GM23338 (cell line): ENCODE data around the gene CYP19A1. TPM values are rescaled to one million over a fixed set of nuclear protein-coding genes. Genes with fewer than 3 reads are reported as not detected.

Source experiments
- ATAC-seq: fragments of 200-7000 bp; cut with Tn5 transposase; 3 replicates; pipeline ENCODE4 v1.9.1; 2020
- DNase-seq: peaks from one replicate; pipeline ENCODE4 v3.0.0-alpha.2; 2015; ENCODE audit warnings: low spot score
- H2AFZ ChIP-seq: fragments of 200-600 bp; sonication (generic); 2 replicates; pipeline ENCODE4 v1.8.0; 2016; ENCODE audit warnings: antibody characterized with exemption, mild to moderate bottlenecking, moderate library complexity
- H3F3A ChIP-seq: fragments of 200-600 bp; sonication (generic); replicated peaks from 2 replicates; pipeline ENCODE4 v1.8.0; 2017; ENCODE audit warnings: antibody characterized with exemption, mixed run types, low read depth
- H3K27ac ChIP-seq: fragments of 200-600 bp; sonication (generic); 2 replicates; pipeline ENCODE4 v1.6.1; 2016; ENCODE audit warnings: low read depth
- H3K27me3 ChIP-seq: fragments of 200-600 bp; sonication (generic); 2 replicates; pipeline ENCODE4 v1.8.0; 2016; ENCODE audit warnings: mild to moderate bottlenecking, mixed run types, moderate library complexity; ENCODE audit not compliant: insufficient read depth
- H3K36me3 ChIP-seq: fragments of 200-600 bp; sonication (generic); 2 replicates; pipeline ENCODE4 v1.8.0; 2016; ENCODE audit warnings: mild to moderate bottlenecking; ENCODE audit not compliant: insufficient read depth
- H3K4me1 ChIP-seq: fragments of 200-600 bp; sonication (generic); 2 replicates; pipeline ENCODE4 v1.8.0; 2016; ENCODE audit warnings: mild to moderate bottlenecking, moderate library complexity; ENCODE audit not compliant: insufficient read depth
- H3K4me2 ChIP-seq: fragments of 200-600 bp; sonication (generic); 2 replicates; pipeline ENCODE4 v1.7.1; 2017; ENCODE audit warnings: mixed run types
- H3K4me3 ChIP-seq: fragments of 200-600 bp; sonication (generic); 2 replicates; pipeline ENCODE4 v1.6.1; 2016; ENCODE audit warnings: mixed run types
- H3K79me2 ChIP-seq: fragments of 200-600 bp; sonication (generic); replicated peaks from 2 replicates; pipeline ENCODE4 v1.8.0; 2017; ENCODE audit warnings: mild to moderate bottlenecking; ENCODE audit not compliant: insufficient read depth
- H3K9me2 ChIP-seq: fragments of 200-600 bp; sonication (generic); 2 replicates; pipeline ENCODE4 v1.8.0; 2017; ENCODE audit not compliant: insufficient read depth
- H4K20me1 ChIP-seq: fragments of 200-600 bp; sonication (generic); replicated peaks from 2 replicates; pipeline ENCODE4 v1.8.0; 2017; ENCODE audit warnings: mild to moderate bottlenecking; ENCODE audit not compliant: insufficient read depth
- H3K27ac Mint-ChIP-seq: 2 replicates; pipeline ENCODE4 v1.8.0; 2020; ENCODE audit warnings: inconsistent platforms, mild to moderate bottlenecking, moderate library complexity, mixed read lengths
- H3K27me3 Mint-ChIP-seq: 3 replicates; pipeline ENCODE4 v1.8.0; 2022; ENCODE audit warnings: low read depth, mild to moderate bottlenecking, moderate library complexity, mixed read lengths, inconsistent platforms; ENCODE audit not compliant: insufficient read depth, poor library complexity
- H3K36me3 Mint-ChIP-seq: 3 replicates; pipeline ENCODE4 v1.8.0; 2021; ENCODE audit warnings: low read depth, mild to moderate bottlenecking, inconsistent platforms, moderate library complexity, mixed read lengths
- H3K4me1 Mint-ChIP-seq: 3 replicates; pipeline ENCODE4 v1.8.0; 2020; ENCODE audit warnings: mild to moderate bottlenecking, inconsistent platforms, mixed read lengths
- H3K4me3 Mint-ChIP-seq: 3 replicates; pipeline ENCODE4 v1.8.0; 2021; ENCODE audit warnings: moderate library complexity, mild to moderate bottlenecking, inconsistent platforms, mixed read lengths
- H3K9me3 Mint-ChIP-seq: 3 replicates; pipeline ENCODE4 v1.8.0; 2020; ENCODE audit warnings: moderate library complexity, mild to moderate bottlenecking, inconsistent platforms, mixed read lengths
- CTCF ChIP-seq, 2 experiments: fragments of 200-600 bp in 1 of 2; sonication (generic) in 1 of 2; conservative IDR thresholded peaks; 2 replicates each; pipeline versions ENCODE4 v1.5.1 to v1.6.1; 2016 to 2017; ENCODE audit warnings: antibody characterized with exemption in 2 of 2, low read depth in 2 of 2, mild to moderate bottlenecking in 2 of 2, moderate library complexity in 1 of 2
- EZH2 ChIP-seq: fragments of 200-600 bp; sonication (generic); IDR thresholded peaks from one replicate; pipeline ENCODE4 v1.8.0; 2017; ENCODE audit warnings: antibody characterized with exemption, mild to moderate bottlenecking, low read depth; ENCODE audit not compliant: unreplicated experiment
- EZH2phosphoT487 ChIP-seq: fragments of 200-600 bp; sonication (generic); IDR thresholded peaks from one replicate; pipeline ENCODE4 v1.8.1; 2018; ENCODE audit warnings: antibody characterized with exemption; ENCODE audit not compliant: unreplicated experiment
- JUNB ChIP-seq: IDR thresholded peaks from one replicate; pipeline ENCODE4 v1.6.1; 2016; ENCODE audit warnings: antibody characterized with exemption; ENCODE audit not compliant: unreplicated experiment
- NANOG ChIP-seq: IDR thresholded peaks from 2 replicates; pipeline ENCODE4 v1.6.1; 2016; ENCODE audit warnings: antibody characterized with exemption, borderline replicate concordance
- POLR2AphosphoS5 ChIP-seq: IDR thresholded peaks from 2 replicates; pipeline ENCODE4 v1.6.1; 2016; ENCODE audit warnings: antibody characterized with exemption, low read depth
- REST ChIP-seq: IDR thresholded peaks from one replicate; pipeline ENCODE4 v1.6.1; 2018; ENCODE audit warnings: antibody characterized with exemption; ENCODE audit not compliant: unreplicated experiment
- ZNF114 ChIP-seq: fragments of 250-450 bp; sonication (Bioruptor Pico); IDR thresholded peaks from 2 replicates; pipeline ENCODE4 v1.5.0; 2020; ENCODE audit warnings: mild to moderate bottlenecking, moderate library complexity
- ZNF331 ChIP-seq: fragments of 250-450 bp; sonication (Bioruptor Pico); IDR thresholded peaks from 2 replicates; pipeline ENCODE4 v1.5.0; 2020; ENCODE audit warnings: low read depth, mild to moderate bottlenecking, moderate library complexity
- polyA plus RNA-seq: library from polyadenylated mRNA; unstranded; fragments of >200 nt; fragmentation: Nextera tagmentation; extraction: Ambion mirVana; gene quantifications from 2 replicates; pipeline ENCODE4 v1.2.1, GENCODE V29; 2016
- total RNA-seq: library from RNA; depleted of rRNA; stranded (reverse); fragments of >200 nt; shearing (Covaris generic); gene quantifications from 2 replicates; pipeline ENCODE4 v1.2.3, GENCODE V29; 2014

The CYP19A1 gene
- total and polyA plus RNA-seq, 2 experiments from 2014 or later, result 0.42 TPM; not detected in 1

- H3K79me2 ChIP-seq, result no peaks in the 10 kb centered on the region
- H3K36me3 ChIP-seq, result no peaks in the 10 kb centered on the region
- no peak overlapping the region for H3K4me3 ChIP-seq
- no peak overlapping the region for H3K27ac Mint-ChIP-seq
- no peaks in the 10 kb centered on the region for H3K27me3 ChIP-seq
- no peak overlapping the region; the same call in 2 of the 3 replicates for H3K4me3 Mint-ChIP-seq
- no peak for TF ChIP-seq NANOG
- TF ChIP-seq REST, result no peak
- TF ChIP-seq JUNB, result no peak
- TF ChIP-seq CTCF (conservative IDR thresholded peaks at IDR 0.05; ENCODE audit: low read depth in 2 of 2), result no peak
- TF ChIP-seq ZNF114 (CRISPR knock-in tag), result no peak
- no peak for TF ChIP-seq EZH2
- no peaks in the 10 kb centered on the region for H4K20me1 ChIP-seq
- H3K27me3 Mint-ChIP-seq, result peaks cover 6% of the 10 kb centered on the region
- H3K36me3 Mint-ChIP-seq, result no peaks in the 10 kb centered on the region
- H3K9me3 Mint-ChIP-seq, result no peaks in the 10 kb centered on the region
- no peak overlapping the region for H3K4me2 ChIP-seq
- ATAC-seq, result no peak
- no peaks in the 10 kb centered on the region for H3K4me1 ChIP-seq
- DNase-seq, result no peak
- no peaks in the 10 kb centered on the region for H3F3A ChIP-seq
- H3K4me1 Mint-ChIP-seq, result peaks cover 2% of the 10 kb centered on the region; the same call in 2 of the 3 replicates
- H3K9me2 ChIP-seq, result peaks cover 3% of the 10 kb centered on the region; the same call in 1 of the 2 replicates
- H2AFZ ChIP-seq, result no peak overlapping the region
- no peak overlapping the region for H3K27ac ChIP-seq
Measured at GRCh38 chr15:51312166-51313073, 26.0 kb downstream of the CYP19A1 start.

GRCh38 chr15:51311510-51311909 is 26.9 kb downstream of the CYP19A1 start:
- ATAC-seq, result no peak
- H3K4me3 ChIP-seq, result no peak overlapping the region
- no peaks in the 10 kb centered on the region for H3K27me3 ChIP-seq
- H3K9me2 ChIP-seq, result peaks cover 4% of the 10 kb centered on the region
- no peak overlapping the region for H3K27ac ChIP-seq
- H3K27ac Mint-ChIP-seq, result no peak overlapping the region
- no peak overlapping the region for H2AFZ ChIP-seq
- no peaks in the 10 kb centered on the region for H3K36me3 ChIP-seq
- no peaks in the 10 kb centered on the region for H3K36me3 Mint-ChIP-seq
- H3K79me2 ChIP-seq, result no peaks in the 10 kb centered on the region
- no peaks in the 10 kb centered on the region for H4K20me1 ChIP-seq
- peaks cover 2% of the 10 kb centered on the region; the same call in 2 of the 3 replicates for H3K4me1 Mint-ChIP-seq
- H3K4me1 ChIP-seq, result no peaks in the 10 kb centered on the region
- H3F3A ChIP-seq, result no peaks in the 10 kb centered on the region
- H3K27me3 Mint-ChIP-seq, result peaks cover 6% of the 10 kb centered on the region
- no peak for DNase-seq
- H3K9me3 Mint-ChIP-seq, result no peaks in the 10 kb centered on the region
- H3K4me2 ChIP-seq, result no peak overlapping the region
- no peak overlapping the region for H3K4me3 Mint-ChIP-seq
- TF ChIP-seq JUNB, result no peak
- TF ChIP-seq CTCF (conservative IDR thresholded peaks at IDR 0.05; ENCODE audit: low read depth in 2 of 2), result no peak
- TF ChIP-seq ZNF331 (CRISPR knock-in tag), result no peak
- TF ChIP-seq EZH2, result no peak
- no peak for TF ChIP-seq EZH2phosphoT487
- TF ChIP-seq POLR2AphosphoS5, result no peak
